HG03135 (cell line): Measurements from ENCODE around the gene ANKRD65.

Experiments used
- ATAC-seq: cut with Tn5 transposase; IDR thresholded peaks from one replicate; pipeline ENCODE4 v1.9.1; 2021; ENCODE audit warnings: mild to moderate bottlenecking, moderate library complexity; ENCODE audit not compliant: unreplicated experiment

Gene ANKRD65

DNA sequence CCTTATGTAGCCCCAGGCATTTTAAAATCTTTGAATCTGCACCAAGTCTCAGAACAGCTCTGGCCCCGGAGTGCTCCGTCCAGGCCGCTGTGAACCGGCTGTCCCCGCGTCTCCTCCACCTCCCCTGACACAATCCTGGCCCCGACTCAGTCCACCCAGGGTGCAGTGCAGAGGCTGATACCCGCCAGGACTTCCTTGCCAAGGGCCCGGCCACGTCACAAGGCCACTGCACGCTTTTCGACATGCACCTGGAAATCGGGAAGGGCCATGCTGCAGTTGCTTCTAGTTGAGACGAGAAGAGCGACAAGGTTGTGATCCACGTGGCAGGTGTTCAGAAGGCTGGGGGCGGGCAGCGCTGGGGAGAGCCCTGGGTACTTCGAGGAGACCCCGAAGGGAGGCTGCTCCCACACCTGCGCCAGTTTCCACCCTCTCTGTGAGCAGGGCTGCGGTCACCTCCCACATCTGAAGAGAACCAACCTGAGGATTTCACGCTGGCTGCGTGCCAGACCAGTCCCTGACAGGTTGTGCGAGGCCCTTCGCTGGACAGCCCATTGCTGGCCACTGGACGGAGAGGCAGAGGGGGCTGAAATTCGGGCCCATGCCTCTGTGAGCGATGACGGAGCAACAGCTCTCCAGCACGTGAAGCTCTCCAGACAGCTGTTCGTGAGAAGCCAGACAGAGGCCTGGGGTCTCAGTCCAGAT lies 21.1 kb upstream of the ANKRD65 start:
- ATAC-seq: no peak

DNA sequence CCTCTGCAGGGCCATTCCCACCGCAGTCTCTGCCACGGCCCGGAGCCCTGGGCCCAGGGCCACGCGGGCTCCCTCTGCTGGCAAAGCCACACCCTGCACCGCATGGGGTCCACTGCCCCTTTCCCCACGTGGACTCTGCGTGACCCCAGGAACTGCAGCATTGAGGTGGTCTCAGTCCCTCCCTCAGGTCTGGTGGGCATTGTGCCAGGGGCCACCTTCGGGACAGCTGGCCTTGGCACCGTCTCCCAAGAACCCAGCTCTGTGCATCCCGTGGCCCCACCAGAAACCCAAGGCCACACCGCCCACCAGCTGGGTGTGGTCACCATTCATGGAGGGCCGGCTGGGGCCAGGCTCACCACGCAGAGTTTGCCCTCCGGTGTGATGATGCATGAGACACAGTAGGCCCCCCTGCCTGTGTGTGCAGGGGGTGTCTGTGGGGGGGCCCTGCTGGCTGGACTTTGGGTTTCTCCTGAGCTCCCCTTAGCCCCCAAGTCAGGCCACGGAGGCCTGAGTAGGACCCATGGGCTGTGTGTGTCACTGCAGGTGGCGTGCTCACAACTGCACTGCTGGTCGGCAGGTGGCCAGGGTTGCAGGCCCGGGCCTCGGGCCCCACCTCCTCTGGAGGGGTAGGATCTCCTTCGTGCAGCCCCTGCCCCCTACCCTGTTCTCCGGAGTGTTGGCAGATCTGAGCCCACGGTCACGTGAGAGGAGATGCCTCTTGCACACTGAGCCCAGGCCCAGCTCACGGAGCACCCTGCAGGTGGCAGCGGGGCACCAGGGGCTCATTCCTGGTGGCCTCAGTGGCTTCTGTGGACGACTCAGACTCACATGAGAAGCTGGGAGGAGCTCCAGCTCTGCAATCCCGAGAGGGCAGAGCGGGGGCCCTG lies 20.2 kb upstream of the ANKRD65 start:
- no peak for ATAC-seq

DNA sequence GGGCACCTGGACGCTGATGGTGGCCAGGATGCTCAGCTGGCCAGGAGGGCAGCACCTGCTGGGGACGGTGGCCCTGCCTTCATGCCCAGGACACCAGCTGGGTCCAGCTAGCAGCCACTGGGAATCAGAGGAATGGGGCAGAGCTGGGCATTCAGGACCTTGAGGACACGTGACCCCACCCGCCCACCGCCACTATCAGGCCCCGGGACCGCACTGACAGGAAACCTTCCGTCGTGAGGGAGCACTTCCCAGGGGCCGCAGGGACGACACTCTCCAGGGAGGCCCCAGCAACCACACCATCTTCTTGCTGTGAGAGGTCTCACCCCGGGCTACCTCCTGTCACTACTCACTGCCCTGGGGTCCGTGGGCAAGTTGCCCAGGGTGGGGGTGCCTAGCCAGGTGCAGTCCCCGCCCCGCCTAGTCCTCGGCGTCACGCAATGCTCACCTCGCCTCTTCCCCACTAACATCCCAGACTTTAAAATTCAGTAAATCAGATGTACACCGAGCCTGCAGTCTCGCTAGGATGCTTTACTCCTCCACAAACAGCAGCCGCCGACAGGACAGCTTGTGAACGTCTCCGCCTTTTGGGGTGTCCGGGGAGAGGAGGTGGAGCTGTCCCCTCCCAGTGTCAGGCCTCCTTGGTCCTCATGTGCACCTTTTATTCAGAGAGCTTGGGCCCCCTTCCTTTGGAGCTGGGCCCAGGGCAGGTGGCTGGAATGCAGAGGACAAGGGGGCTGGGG lies 19.4 kb upstream of the ANKRD65 start:
- no peak for ATAC-seq

DNA sequence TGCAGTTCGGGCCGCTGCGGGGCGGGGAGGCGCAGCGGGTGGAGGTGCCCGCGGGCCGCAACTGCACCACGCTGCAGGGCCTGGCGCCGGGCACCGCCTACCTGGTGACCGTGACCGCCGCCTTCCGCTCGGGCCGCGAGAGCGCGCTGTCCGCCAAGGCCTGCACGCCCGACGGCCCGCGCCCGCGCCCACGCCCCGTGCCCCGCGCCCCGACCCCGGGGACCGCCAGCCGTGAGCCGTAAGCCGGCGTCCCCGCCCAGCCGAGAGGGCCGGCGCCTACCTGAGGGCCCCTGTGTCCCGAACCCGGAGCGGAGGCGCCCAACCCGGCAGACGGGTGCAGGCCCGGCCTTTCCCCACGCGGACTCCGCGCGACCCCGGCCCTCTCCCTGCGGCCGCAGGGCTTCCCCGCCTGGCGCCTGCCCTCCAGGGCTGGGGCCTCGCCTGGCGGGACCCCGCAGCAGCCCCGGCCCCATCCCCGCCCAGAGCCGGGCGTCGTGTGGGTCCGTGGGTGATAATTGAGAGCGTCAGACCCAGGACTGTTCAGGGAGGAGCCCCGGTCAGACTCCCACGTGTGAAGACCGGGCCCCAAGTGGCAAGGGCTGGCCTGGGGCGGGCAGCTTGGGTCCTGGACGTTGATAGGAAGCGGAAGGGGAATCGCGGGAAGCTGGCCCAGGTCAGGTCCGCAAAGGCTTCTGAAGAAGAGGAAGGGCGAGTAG lies 18.6 kb upstream of the ANKRD65 start:
- ATAC-seq: no peak

DNA sequence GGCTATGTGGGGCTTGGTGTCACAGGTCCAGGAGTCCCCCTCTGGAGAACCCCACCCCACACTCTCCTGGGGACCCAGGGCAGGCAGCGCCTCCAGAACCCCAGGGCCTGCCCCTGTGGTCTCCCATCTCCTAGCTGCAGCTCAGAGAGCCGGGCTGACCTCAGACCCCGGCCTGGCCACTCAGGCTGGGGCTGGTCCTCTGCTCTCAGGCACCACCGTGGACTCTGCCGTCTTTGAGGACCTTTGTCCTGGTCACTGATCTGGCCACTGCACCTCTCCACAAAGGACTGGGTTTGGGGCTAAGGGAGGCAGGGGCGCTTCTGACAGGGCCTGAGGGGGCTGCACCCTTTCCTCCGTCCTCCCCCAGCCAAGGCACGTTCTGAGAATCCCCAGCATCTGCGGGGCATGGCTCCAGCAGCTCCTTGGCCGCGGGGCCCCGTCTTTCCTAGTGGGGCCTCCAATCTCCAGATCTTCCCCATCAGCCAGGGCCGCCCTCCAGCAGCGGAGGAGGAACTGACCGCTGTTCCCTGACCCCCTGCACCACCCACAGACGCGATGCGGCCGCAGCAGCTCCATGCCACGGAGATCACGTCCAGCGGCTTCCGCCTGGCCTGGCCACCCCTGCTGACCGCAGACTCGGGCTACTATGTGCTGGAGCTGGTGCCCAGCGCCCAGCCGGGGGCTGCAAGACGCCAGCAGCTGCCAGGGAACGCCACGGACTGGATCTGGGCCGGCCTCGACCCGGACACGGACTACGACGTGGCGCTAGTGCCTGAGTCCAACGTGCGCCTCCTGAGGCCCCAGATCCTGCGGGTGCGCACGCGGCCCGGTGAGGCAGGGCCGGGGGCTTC lies 17.7 kb upstream of the ANKRD65 start:
- ATAC-seq: no peak

DNA sequence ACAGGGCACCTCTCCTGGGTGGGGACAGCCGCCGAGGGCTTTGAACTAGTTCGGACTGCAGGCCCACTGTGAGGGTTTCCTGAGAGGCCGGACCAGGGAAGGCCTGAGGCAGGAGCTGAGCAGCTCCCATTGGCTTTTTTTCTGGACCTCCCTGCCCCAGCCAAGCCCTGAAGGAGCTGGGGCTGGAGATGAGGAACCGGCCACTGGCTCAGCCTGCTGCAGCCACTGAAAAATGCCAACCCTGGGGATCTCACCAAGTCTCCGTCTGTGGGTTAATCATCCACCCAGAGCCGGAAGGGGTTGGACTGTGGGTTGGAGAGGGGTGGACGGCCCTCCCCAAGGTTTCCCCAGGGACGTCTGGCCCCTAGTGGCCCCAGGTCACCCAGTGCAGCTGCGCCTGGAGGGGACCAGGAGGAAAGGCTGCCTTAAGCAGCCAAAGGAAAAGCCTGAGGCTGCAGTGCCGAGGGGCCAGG lies 16.9 kb upstream of the ANKRD65 start:
- no peak for ATAC-seq

DNA sequence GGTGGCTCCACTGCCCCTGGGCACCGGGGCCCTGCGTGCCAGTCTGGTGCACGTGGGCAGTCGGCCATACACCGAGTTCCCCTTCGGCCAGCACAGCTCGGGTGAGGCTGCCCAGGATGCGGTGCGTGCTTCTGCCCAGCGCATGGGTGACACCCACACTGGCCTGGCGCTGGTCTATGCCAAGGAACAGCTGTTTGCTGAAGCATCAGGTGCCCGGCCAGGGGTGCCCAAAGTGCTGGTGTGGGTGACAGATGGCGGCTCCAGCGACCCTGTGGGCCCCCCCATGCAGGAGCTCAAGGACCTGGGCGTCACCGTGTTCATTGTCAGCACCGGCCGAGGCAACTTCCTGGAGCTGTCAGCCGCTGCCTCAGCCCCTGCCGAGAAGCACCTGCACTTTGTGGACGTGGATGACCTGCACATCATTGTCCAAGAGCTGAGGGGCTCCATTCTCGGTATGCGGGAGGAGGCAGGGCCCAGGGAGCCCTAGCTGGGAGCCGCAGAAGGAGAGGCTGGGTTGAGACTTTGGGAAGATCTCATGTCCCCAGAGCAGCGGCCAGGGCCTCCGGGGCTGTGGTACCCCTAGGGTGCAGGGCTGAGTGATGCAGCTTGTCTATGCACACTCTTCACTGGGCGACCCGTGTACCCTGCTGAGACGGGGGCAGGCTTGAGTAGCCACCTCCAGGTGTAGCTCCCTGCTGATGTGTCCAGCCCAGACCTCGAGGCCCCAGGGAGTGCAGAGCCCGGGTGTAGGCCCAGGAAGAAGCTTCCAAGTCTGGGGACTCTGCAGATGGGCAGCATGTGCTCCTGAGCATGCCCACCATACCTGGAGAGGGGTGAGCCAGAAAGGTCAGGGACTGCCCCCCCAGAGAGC lies 16.2 kb upstream of the ANKRD65 start:
- no peak for ATAC-seq

DNA sequence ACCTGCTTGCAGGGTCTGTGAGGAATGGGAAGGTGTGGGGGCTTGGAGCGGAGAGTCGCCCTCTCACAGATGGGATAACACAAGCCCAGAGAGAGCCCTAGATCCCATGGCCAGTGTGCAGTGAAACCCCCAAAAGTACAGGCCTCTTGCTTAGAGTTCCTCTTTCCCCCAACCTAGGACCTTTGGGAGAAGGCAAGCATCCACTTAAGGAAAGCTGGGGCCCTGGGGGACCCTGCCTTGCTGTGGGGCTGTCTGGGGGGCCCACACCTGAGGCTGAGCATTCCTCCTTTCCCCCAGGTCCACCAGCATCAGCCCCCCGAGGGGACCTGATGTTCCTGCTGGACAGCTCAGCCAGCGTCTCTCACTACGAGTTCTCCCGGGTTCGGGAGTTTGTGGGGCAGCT lies 15.6 kb upstream of the ANKRD65 start:
- ATAC-seq: no peak

DNA sequence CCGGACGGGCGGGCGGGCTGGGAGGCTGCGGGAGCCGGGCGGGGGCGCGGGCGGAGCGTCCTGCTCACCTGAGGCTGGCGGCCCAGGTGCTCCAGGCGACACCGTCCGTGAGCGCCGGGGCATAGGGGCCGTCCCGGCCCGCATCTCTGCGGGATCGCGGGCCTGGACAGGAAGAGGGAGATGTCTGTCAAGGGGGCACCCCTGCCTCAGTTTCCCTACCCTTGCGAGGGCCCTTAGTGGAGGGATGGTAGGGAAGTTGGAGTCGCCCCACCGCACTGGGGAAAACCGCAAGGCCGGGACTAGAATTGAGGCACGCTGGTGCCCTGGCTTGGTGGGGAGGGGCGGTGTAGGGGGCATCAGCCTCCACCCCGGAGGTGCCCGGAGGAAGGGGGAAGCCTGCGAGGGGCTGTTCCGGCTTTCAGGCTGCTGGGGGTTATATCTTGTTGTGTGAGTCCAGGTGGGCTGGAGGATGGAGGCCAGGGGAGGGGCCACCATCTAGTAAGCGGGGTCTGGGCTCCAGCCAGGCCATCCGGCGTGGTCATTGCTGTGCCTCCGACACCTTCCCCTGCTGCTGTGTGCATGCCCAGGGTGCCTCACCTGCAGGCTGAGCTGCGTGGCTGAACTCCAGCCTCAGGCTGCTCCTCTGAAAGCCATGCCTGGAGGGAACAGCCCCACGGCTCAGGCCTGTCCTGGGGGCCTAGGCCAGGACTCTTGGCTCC lies 15.0 kb upstream of the ANKRD65 start:
- no peak for ATAC-seq

DNA sequence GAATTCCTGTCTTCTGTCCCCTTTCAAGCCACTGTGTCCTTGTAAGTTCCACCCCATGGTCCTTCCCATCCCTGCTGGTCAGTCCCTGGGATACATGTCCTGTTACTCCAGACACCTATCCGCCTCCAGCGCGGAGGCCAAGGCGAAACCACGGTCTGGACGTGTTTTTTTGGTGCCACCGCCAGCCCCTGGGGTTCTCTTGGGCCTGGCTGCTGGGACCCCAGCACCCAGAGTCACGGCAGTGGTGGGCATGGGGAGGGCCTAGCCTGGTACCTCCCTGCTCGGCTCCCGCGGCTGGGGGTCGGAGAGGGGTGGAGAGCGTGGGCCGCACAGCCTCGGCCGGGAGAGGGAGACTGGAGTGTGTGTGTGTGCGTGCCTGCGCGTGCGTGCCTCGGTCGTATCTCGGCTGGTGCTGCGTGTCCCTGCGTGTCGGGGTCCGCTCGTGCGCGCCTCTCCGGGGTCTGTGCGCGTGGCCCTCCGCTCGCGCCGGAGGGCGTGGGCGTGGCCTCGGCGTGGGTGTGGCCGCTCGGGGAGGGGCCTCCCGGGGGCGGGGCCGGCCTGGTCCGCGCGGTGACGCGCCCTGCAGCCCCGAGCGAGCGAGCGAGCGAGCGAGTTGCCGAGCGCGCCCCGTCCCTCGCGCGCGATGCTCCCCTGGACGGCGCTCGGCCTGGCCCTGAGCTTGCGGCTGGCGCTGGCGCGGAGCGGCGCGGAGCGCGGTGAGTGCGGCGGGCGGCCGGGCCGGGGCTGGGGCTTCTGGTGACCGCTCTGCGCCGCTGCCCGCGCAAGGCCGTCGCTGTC lies 14.2 kb upstream of the ANKRD65 start, which contains the start of gene VWA1:
TSS of gene VWA1 (plus strand) at position 585 of the 798 bp plus-strand sequence. CDS start at position 644, 59 bp downstream.
- no peak for ATAC-seq

DNA sequence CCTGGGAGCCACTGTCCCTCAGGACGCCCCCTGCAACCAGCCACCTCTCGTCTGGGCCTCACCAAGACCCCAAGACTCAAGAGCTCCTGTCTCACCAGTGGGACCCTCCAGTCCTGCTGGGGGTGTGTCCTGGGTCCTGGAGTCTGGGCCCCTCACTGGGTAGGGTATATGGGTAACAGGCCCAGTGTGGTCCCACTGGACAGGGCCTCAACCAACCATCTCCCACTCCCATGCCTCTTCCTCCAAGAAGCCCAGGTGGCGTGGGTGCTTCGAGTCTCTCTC lies 13.7 kb upstream of the ANKRD65 start:
- no peak for ATAC-seq

DNA sequence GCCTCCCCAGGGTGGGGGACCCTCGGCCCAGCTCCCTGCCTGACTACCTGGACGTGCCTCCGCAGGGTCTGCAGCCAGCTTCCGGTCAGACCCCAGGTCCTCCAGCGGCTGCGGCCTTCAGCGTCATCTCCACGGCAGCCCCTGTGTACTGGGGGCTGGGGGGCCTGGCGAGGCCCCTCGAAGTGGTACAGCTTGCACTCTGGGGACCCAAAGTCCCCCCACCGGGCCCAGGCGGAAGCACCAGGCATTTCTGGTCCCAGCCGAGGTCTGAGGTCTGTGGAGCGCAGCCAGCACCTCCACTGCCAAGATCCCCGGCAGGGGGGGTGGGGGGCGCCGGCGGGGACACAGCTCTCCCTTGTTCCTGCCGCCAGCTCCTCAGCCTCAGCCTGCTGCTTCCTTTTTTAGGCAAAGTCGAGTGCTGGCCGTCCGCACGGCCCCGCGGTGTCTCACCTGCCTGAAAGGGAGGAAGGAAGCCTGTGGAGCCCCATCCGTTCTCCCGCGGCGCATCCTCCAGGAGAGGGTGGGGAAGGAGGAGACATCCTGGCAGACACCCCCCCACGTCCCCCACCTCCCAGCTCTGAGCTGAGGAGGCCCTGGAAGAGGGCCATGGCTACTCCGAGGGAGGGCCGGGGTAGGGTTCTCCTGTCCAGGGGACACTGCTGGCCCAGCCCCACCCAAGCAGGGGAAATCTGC lies 13.2 kb upstream of the ANKRD65 start:
- ATAC-seq: no peak

DNA sequence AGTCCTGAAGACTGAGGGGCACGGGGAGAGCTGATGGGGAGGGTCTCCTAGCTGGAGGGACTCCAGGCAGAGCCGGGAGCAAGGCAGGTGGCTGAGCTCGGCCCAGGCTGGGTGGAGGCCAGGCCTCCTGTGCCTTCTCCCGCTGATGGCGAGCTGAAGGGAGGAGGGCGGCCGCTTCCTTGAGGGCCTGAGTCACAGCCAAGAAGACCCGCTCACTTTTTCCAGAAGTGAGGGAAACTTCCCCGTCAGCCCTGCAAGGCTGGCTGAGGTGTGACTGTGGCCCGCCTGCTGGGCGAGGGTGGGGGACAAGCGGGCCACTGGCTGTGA lies 12.7 kb upstream of the ANKRD65 start:
- no peak for ATAC-seq

DNA sequence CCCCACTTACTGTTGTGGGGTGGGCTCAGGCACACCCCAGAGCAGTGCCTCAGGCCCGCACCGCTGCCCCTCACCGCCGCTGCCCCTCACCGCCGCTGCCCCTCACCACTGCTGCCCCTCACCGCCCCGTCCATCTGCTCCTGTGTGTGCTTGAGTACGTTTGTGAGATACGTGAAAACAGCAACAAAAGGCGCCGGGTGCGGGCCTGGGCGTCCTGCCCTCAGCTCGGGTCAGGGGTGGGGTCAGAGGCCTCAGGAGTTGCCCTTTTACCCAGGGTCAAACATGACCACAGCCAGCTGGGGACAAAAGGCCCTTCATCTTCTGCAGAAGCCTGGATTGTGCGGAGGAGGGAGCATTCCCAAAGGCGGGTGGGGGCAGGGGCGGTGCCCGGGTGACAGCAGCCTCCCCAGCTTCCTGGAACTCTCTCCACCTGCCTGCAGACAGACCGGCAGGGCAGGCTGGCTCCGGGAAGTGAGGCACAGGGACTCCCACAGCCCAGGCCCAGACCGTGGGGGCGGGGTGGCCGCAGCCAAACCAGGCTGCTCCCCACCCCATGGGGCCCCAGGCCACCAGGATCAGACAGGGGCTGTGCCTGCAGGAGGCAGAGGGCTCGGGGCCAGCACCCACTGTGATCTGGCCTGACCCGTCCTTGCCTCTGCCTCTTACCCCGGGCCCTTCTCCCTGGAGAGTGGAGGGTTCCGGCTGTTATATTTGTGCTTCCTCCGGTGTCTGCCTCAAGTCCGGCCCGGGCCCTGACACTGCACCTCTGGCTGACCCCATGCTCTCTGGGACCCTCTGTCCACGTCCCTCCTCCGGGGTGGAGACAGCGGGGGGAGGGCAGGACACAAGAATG lies 12.1 kb upstream of the ANKRD65 start:
- no peak for ATAC-seq

DNA sequence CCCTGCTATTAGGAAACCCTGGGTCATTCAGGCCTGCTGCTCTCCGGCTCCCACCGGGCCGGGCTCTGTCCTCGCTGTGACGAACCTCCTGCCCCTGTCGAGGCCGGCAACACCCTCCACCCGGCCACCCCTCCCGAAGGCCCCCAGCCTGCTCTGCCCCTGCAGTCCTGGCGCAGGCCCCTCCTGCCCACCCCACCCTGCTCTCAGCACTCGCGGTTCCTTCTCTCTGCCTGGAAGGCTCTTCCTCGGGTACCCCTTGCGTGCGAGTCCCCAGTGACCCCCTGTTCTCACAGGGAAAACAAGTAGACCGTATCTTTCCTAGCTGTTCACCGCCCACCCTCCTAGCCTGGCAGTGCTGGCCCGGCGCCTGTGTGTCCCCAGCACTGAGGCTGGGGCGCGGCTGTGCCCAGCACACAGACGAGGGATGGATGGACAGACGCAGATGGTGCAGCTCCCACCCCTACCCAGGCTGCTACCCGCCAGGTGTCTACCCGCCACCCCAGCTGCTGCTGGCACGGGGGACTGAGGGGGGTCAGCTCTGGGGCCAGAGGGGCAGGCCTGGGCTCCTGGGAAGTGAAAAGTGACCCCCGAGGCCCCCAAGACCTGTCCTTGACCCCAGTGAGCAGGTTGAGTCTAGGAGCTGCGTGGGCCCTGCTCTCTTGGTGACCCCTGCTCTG lies 11.3 kb upstream of the ANKRD65 start:
- no peak for ATAC-seq

DNA sequence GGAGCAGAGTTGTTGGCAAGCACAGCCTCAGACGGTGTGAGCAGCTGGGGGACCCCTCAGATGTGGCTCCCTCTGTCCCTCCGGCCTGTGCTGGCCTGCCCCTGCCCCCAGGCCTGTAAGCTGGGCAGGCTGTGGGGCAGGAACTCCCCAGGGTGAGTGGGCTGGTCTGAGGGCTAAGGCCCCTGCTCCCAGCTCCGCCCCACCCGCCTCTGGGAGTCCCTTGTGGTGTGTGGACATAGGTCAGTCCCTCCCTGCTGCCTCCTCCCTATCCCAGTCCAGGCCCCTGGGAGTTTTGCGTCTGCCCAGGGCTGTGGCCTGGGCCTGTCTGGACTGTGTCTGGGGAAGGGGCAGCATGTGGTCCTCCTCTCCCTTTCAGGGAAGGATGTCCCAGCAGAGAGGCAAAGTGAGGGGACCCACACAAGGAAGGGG lies 10.8 kb upstream of the ANKRD65 start:
- ATAC-seq: no peak
